ENCODE data around the gene PLA2G3. TPM values are rescaled to one million over a fixed set of nuclear protein-coding genes. Genes with fewer than 3 reads are reported as not detected.

The PLA2G3 gene
- total RNA-seq, 2 donors from 2014 or later: not detected

GRCh38 chr22:31143537-31143936, 3.2 kb upstream of the PLA2G3 start:
- Histone ChIP-seq H3K27me3 (no peaks in the 10 kb centered on the region), H3K4me1 (peaks cover 0 to 16% of the 10 kb centered on the region in 2 donors), H3K36me3 (no peaks in the 10 kb centered on the region), H3K4me3 (no peak overlapping the region), H3K9me3 (no peaks in the 10 kb centered on the region), H3K27ac (no peak overlapping the region)
- no peak for DNase-seq (ENCODE audit: low spot score)
- TF ChIP-seq CTCF (IDR thresholded peaks at IDR 0.05): no peak

GRCh38 chr22:31143038-31143437, 2.7 kb upstream of the PLA2G3 start:
- H3K27me3 ChIP-seq: no peaks in the 10 kb centered on the region
- no peak overlapping the region for H3K27ac ChIP-seq
- H3K36me3 ChIP-seq: no peaks in the 10 kb centered on the region
- DNase-seq (ENCODE audit: low spot score): no peak
- H3K4me3 ChIP-seq: no peak overlapping the region
- H3K4me1 ChIP-seq: peaks cover 0 to 12% of the 10 kb centered on the region in 2 donors
- TF ChIP-seq CTCF (IDR thresholded peaks at IDR 0.05): no peak
- H3K9me3 ChIP-seq: no peaks in the 10 kb centered on the region

GRCh38 chr22:31142285-31142684, 2.0 kb upstream of the PLA2G3 start:
- DNase-seq (ENCODE audit: low spot score): no peak
- H3K36me3 ChIP-seq: no peaks in the 10 kb centered on the region
- H3K9me3 ChIP-seq: no peaks in the 10 kb centered on the region
- TF ChIP-seq CTCF (IDR thresholded peaks at IDR 0.05): no peak
- peaks cover 0 to 12% of the 10 kb centered on the region in 2 donors for H3K4me1 ChIP-seq
- no peak overlapping the region for H3K4me3 ChIP-seq
- no peaks in the 10 kb centered on the region for H3K27me3 ChIP-seq
- H3K27ac ChIP-seq: no peak overlapping the region

- Histone ChIP-seq H3K27me3 (no peaks in the 10 kb centered on the region), H3K27ac (no peak overlapping the region), H3K4me1 (peaks cover 0 to 12% of the 10 kb centered on the region in 2 donors), H3K4me3 (no peak overlapping the region), H3K9me3 (no peaks in the 10 kb centered on the region), H3K36me3 (no peaks in the 10 kb centered on the region)
- TF ChIP-seq CTCF (IDR thresholded peaks at IDR 0.05): no peak
- no peak for DNase-seq (ENCODE audit: low spot score)
Observed at GRCh38 chr22:31141551-31141950, 1.2 kb upstream of the PLA2G3 start.

- DNase-seq (ENCODE audit: low spot score): no peak
- no peaks in the 10 kb centered on the region for H3K36me3 ChIP-seq
- no peak overlapping the region for H3K4me3 ChIP-seq
- no peaks in the 10 kb centered on the region for H3K27me3 ChIP-seq
- H3K27ac ChIP-seq: no peak overlapping the region
- peaks cover 0 to 12% of the 10 kb centered on the region in 2 donors for H3K4me1 ChIP-seq
- no peaks in the 10 kb centered on the region for H3K9me3 ChIP-seq
- TF ChIP-seq CTCF (IDR thresholded peaks at IDR 0.05): no peak
Observed at GRCh38 chr22:31140746-31141145, 438 bp upstream of the PLA2G3 start.

GRCh38 chr22:31139066-31139465, 1.2 kb downstream of the PLA2G3 start:
- H3K9me3 ChIP-seq: no peaks in the 10 kb centered on the region
- TF ChIP-seq CTCF (IDR thresholded peaks at IDR 0.05): no peak
- no peaks in the 10 kb centered on the region for H3K27me3 ChIP-seq
- no peak overlapping the region for H3K27ac ChIP-seq
- H3K4me3 ChIP-seq: no peak overlapping the region
- peaks cover 0 to 12% of the 10 kb centered on the region in 2 donors for H3K4me1 ChIP-seq
- no peak for DNase-seq (ENCODE audit: low spot score)
- no peaks in the 10 kb centered on the region for H3K36me3 ChIP-seq
